HepG2 (cell line): ENCODE data around the gene TMEM214. TPM values are rescaled to one million over a fixed set of nuclear protein-coding genes. Genes with fewer than 3 reads are reported as not detected.

Experiments
- ATF1 ChIP-seq: IDR thresholded peaks from 2 replicates; pipeline ENCODE4 v1.6.1; 2016; ENCODE audit warnings: mild to moderate bottlenecking, control low read depth
- GTF2F1 ChIP-seq: fragments of 150-350 bp; IDR thresholded peaks from 2 replicates; pipeline ENCODE4 v1.6.1; 2014; ENCODE audit warnings: low read length
- HMG20A ChIP-seq: IDR thresholded peaks from 2 replicates; pipeline ENCODE4 v1.6.1; 2016; ENCODE audit warnings: borderline replicate concordance
- SPEN ChIP-seq: sonication (generic); formaldehyde crosslinking; IDR thresholded peaks from 2 replicates; pipeline ENCODE4 v1.5.1; 2020; ENCODE audit warnings: low read depth, mild to moderate bottlenecking, missing genetic modification reagents
- TCF12 ChIP-seq, 2 experiments: fragments of 450-650 bp in 1 of 2; sonication (generic) in 1 of 2; formaldehyde crosslinking in 1 of 2; IDR thresholded peaks; 2 replicates each; pipeline versions ENCODE4 v1.6.1 to v1.8.0; 2017 to 2022; ENCODE audit warnings: antibody characterized with exemption in 1 of 2, mild to moderate bottlenecking in 1 of 2, missing genetic modification reagents in 1 of 2, moderate library complexity in 1 of 2
- ZBTB3 ChIP-seq: sonication (generic); formaldehyde crosslinking; IDR thresholded peaks from 2 replicates; pipeline ENCODE4 v1.4.0; 2020; ENCODE audit warnings: low read depth, mild to moderate bottlenecking, moderate library complexity, missing genetic modification reagents, borderline replicate concordance
- ZBTB7B ChIP-seq: sonication (generic); formaldehyde crosslinking; IDR thresholded peaks from 2 replicates; pipeline ENCODE4 v1.4.0; 2020; ENCODE audit warnings: missing genetic modification reagents
- ZNF101 ChIP-seq: sonication (generic); formaldehyde crosslinking; IDR thresholded peaks from 2 replicates; pipeline ENCODE4 v1.4.0; 2020; ENCODE audit warnings: mild to moderate bottlenecking, low read depth, missing genetic modification reagents, borderline replicate concordance
- ZNF3 ChIP-seq: IDR thresholded peaks from 2 replicates; pipeline ENCODE4 v1.7.0; 2017; ENCODE audit warnings: inconsistent platforms
- ZNF510 ChIP-seq: sonication (generic); formaldehyde crosslinking; IDR thresholded peaks from 2 replicates; pipeline ENCODE4 v1.4.0; 2020; ENCODE audit warnings: low read depth, mild to moderate bottlenecking, missing genetic modification reagents
- ZNF562 ChIP-seq: sonication (generic); formaldehyde crosslinking; IDR thresholded peaks from 2 replicates; pipeline ENCODE4 v1.8.0; 2022; ENCODE audit warnings: missing genetic modification reagents, borderline replicate concordance
- ZNF713 ChIP-seq: sonication (generic); formaldehyde crosslinking; IDR thresholded peaks from 2 replicates; pipeline ENCODE4 v1.4.0; 2020; ENCODE audit warnings: mild to moderate bottlenecking, missing genetic modification reagents
- ZNF792 ChIP-seq: IDR thresholded peaks from 2 replicates; pipeline ENCODE4 v1.6.1; 2016
- polyA plus RNA-seq, 8 experiments: library from polyadenylated mRNA; depleted of rRNA in 3 of 8; stranded (reverse) in 7 of 8; unstranded in 1 of 8; fragments of >200 nt; fragmentation: Illumina TruSeq in 4 of 8; extraction: Trizol in 4 of 8; gene quantifications; 2 replicates each; pipeline versions ENCODE4 v1.2.1 to v1.2.3, GENCODE V29; 2011 to 2016; ENCODE audit warnings: low read depth in 4 of 8, missing spikeins in 1 of 8, mixed read lengths in 1 of 8; ENCODE audit not compliant: insufficient read depth in 1 of 8
- total RNA-seq, 5 experiments: library from RNA; depleted of rRNA; stranded (reverse); fragments of >200 nt; fragmentation: Illumina TruSeq; extraction: Trizol; gene quantifications; 2 replicates each; pipeline ENCODE4 v1.2.3, GENCODE V29; 2016; ENCODE audit warnings: low read depth in 1 of 5
- TF ChIP-seq, protein P1 (sequence below): IDR thresholded peaks from 2 replicates; pipeline ENCODE4 v1.6.1; 2016; ENCODE audit warnings: low read depth, missing genetic modification reagents, missing compliant biosample characterization
- TF ChIP-seq, protein P2 (sequence below): sonication (generic); formaldehyde crosslinking; IDR thresholded peaks from 2 replicates; pipeline ENCODE4 v1.4.0; 2020; ENCODE audit warnings: low read depth, mild to moderate bottlenecking, missing genetic modification reagents
- TF ChIP-seq, protein P3 (sequence below): sonication (generic); formaldehyde crosslinking; IDR thresholded peaks from 2 replicates; pipeline ENCODE4 v1.8.1; 2023; ENCODE audit warnings: mild to moderate bottlenecking, inconsistent platforms, moderate library complexity, missing genetic modification reagents, borderline replicate concordance
- TF ChIP-seq, protein P4 (sequence below): sonication (generic); formaldehyde crosslinking; IDR thresholded peaks from 2 replicates; pipeline ENCODE4 v1.4.0; 2020; ENCODE audit warnings: missing genetic modification reagents

Gene TMEM214
- total and polyA plus RNA-seq, 2 of the 13 experiments (the other 11 are each of a cell fraction or from before 2014, with no cell fraction given), result 58.3 to 132 TPM

DNA sequence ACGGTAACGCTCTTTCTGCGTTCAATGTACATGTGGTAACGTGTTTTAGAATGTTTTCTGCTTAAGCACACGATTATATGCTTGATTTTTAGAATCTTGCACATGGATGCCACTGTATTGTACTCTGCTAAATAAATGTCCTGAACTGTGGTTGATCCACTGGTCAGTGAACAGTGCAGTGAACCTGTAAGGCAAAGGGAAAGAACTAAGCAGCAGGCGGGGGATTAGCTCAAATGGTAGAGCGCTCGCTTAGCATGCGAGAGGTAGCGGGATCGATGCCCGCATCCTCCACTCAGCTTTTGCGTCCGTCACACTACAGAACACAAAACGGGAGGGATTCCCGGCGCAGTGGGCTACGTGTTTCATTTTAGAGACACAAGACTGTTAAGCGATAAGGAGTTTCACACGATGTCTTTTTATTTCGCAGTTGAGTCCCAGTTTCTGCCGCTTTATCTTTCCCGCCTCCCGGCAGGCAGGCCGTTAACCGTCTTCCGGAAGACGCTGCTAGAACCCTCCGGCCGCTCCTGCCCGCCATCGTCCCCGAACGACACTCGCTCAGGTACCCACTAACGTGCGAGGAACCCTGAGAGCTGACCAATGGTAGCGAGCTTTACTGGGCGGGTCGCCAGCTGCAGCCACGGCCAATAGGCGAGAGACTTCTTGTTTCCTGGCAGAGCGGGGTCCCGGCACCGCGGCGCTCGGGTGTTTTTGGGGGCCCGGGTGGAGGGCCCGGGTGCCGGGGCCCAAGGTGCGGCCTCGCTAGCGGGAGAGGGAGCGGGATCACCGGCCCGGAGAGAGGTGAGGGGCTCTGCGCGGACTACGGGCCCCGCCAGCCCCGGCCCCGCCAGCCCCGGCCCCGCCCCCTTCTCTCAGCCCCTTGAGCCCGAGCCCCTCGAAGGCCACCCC lies 18.5 kb downstream of the TMEM214 start, which contains the start of gene AGBL5 (continued):
- TF ChIP-seq, protein P1, sequence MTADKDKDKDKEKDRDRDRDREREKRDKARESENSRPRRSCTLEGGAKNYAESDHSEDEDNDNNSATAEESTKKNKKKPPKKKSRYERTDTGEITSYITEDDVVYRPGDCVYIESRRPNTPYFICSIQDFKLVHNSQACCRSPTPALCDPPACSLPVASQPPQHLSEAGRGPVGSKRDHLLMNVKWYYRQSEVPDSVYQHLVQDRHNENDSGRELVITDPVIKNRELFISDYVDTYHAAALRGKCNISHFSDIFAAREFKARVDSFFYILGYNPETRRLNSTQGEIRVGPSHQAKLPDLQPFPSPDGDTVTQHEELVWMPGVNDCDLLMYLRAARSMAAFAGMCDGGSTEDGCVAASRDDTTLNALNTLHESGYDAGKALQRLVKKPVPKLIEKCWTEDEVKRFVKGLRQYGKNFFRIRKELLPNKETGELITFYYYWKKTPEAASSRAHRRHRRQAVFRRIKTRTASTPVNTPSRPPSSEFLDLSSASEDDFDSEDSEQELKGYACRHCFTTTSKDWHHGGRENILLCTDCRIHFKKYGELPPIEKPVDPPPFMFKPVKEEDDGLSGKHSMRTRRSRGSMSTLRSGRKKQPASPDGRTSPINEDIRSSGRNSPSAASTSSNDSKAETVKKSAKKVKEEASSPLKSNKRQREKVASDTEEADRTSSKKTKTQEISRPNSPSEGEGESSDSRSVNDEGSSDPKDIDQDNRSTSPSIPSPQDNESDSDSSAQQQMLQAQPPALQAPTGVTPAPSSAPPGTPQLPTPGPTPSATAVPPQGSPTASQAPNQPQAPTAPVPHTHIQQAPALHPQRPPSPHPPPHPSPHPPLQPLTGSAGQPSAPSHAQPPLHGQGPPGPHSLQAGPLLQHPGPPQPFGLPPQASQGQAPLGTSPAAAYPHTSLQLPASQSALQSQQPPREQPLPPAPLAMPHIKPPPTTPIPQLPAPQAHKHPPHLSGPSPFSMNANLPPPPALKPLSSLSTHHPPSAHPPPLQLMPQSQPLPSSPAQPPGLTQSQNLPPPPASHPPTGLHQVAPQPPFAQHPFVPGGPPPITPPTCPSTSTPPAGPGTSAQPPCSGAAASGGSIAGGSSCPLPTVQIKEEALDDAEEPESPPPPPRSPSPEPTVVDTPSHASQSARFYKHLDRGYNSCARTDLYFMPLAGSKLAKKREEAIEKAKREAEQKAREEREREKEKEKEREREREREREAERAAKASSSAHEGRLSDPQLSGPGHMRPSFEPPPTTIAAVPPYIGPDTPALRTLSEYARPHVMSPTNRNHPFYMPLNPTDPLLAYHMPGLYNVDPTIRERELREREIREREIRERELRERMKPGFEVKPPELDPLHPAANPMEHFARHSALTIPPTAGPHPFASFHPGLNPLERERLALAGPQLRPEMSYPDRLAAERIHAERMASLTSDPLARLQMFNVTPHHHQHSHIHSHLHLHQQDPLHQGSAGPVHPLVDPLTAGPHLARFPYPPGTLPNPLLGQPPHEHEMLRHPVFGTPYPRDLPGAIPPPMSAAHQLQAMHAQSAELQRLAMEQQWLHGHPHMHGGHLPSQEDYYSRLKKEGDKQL, result peak; percentile 49; the same call in 1 of the 2 replicates
- TF ChIP-seq, protein P2, sequence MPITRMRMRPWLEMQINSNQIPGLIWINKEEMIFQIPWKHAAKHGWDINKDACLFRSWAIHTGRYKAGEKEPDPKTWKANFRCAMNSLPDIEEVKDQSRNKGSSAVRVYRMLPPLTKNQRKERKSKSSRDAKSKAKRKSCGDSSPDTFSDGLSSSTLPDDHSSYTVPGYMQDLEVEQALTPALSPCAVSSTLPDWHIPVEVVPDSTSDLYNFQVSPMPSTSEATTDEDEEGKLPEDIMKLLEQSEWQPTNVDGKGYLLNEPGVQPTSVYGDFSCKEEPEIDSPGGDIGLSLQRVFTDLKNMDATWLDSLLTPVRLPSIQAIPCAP (CRISPR knock-in tag), result no peak
- TF ChIP-seq, protein P3, sequence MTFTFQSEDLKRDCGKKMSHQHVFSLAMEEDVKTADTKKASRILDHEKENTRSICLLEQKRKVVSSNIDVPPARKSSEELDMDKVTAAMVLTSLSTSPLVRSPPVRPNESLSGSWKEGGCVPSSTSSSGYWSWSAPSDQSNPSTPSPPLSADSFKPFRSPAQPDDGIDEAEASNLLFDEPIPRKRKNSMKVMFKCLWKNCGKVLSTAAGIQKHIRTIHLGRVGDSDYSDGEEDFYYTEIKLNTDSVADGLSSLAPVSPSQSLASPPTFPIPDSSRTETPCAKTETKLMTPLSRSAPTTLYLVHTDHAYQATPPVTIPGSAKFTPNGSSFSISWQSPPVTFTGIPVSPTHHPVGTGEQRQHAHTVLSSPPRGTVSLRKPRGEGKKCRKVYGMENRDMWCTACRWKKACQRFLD (CRISPR knock-in tag), result peak; percentile 88; the same call in 1 of the 2 replicates
- peak; percentile 77 for TF ChIP-seq SPEN (CRISPR knock-in tag)
- peak; percentile 87 for TF ChIP-seq ATF1 (CRISPR knock-in tag)
- peak; percentile 90; the same call in 1 of the 2 replicates for TF ChIP-seq ZBTB3 (CRISPR knock-in tag)
- peak; percentile 18 for TF ChIP-seq ZNF562 (CRISPR knock-in tag)
- TF ChIP-seq TCF12 (IDR thresholded peaks at IDR 0.05), result no peak
- TF ChIP-seq TCF12 (CRISPR knock-in tag; IDR thresholded peaks at IDR 0.05), result no peak; the same call in 1 of the 2 replicates
- 0 out of 2 replicates have a peak, but pooled peaks have one; percentile 52 for TF ChIP-seq ZNF101 (CRISPR knock-in tag)
- peak; percentile 66; the same call in 1 of the 2 replicates for TF ChIP-seq ZNF713 (CRISPR knock-in tag)
- TF ChIP-seq HMG20A (CRISPR knock-in tag), result peak; percentile 14; the same call in 1 of the 2 replicates
- TF ChIP-seq ZBTB7B, result peak; percentile 68; the same call in 1 of the 2 replicates
- peak; percentile 95 for TF ChIP-seq ZNF792 (CRISPR knock-in tag)
- TF ChIP-seq, protein P4, sequence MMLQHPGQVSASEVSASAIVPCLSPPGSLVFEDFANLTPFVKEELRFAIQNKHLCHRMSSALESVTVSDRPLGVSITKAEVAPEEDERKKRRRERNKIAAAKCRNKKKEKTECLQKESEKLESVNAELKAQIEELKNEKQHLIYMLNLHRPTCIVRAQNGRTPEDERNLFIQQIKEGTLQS (CRISPR knock-in tag), result no peak; the same call in 1 of the 2 replicates
- no peak; the same call in 1 of the 2 replicates for TF ChIP-seq ZNF3 (CRISPR knock-in tag)
- peak; percentile 83; the same call in 1 of the 2 replicates for TF ChIP-seq GTF2F1
- TF ChIP-seq ZNF510 (CRISPR knock-in tag), result no peak; the same call in 1 of the 2 replicates
